Measurements from ENCODE around the gene BTG3.

The BTG3 gene

DNA sequence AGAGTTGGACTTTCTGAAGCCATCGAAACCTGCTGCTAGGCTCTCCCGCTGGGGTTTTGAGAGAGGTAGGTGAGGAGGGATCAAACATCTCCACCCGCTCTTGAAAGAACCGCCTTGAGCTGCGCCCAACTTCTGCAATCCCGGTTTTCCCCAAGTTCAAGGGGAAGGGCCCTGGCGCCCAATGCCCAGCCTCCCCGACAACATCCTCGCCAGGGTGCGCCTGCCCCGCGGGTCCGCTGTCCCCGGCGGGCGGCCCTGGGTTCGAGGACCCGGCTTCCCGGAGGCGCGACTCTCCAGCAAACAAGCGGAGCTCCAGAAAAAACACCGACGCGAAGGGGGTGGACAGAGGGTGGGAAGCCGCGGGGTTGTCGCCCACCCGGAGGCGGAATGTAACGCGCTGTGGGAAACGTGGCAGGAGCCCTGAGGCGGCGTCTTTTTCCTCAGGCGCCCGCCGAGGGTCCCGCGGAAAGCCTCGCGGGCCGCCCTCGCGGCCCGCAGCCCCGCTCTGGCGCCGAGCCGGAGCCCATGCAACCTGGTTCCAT is 607 bp downstream of the BTG3 start:
- peak in 2 of 3 experiments; percentile 3 to 9 for DNase-seq
- no peaks in the 10 kb centered on the region for H3K9me3 Mint-ChIP-seq
- no peaks in the 10 kb centered on the region for H3K27me3 Mint-ChIP-seq
- H3K4me1 Mint-ChIP-seq (ENCODE audit: low read depth in 2 of 2): peaks cover 17 to 23% of the 10 kb centered on the region in 2 donors
- peak overlapping the region; percentile 91 to 93 for H3K4me3 Mint-ChIP-seq
- no peak for ATAC-seq (replicated peaks)
- peaks cover 30% of the 10 kb centered on the region for H3K36me3 Mint-ChIP-seq (ENCODE audit: insufficient read depth)
- peak overlapping the region; percentile 97 to 99 for H3K27ac Mint-ChIP-seq

DNA sequence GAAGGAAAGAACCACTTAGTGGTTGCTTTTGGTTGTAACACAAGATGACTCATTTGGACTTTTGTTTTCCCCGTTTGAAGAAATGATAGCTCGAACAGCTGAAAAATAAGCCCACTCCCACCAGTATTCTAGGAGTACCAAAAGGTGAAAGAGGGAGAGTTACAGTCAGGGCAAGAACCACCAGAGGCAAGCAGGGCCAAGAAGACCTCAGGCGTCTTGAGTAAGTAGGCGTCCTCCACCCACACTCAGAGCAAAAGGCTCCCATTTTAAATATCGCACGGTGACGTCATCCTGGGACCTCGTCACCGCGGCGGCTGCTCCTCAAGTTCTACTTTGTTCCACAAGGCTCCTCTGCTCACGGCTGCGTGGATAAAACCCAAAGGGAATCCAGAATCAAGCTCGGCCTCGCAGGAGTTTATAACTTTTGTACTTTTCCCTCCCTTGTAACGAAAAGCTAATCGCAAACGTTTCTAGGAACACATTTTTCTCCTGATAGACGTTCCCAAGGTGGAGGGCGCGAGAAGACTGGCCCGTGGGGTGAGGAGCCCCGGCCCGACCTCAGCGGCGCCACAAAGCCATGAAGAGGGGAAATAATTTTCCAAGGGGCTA is 1.2 kb downstream of the BTG3 start:
- Mint-ChIP-seq H3K27me3 (no peaks in the 10 kb centered on the region), H3K4me1 (ENCODE audit: low read depth in 2 of 2) (peaks cover 19 to 23% of the 10 kb centered on the region in 2 donors)
- ATAC-seq (replicated peaks): peak; percentile 68

DNA sequence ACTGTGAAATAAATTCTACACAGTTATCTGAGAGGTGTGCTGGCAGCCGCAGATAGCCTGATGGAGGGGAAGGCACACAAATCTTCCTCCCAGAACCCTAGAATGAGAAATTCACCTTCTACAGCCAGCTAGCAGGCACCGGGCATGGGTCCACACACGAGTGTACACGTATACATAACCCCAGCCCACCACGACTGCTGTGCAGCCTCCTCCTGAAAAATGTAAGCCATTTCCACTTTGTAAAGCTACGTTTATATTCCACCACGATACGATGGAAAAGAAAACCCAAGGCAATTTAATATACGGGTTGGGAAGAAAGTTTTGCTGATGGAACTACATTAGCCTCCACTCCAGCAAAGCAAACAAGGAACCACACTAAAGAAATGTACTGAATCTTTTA is 1.8 kb downstream of the BTG3 start:
- no peak for DNase-seq
- Mint-ChIP-seq H3K27me3 (no peaks in the 10 kb centered on the region), H3K36me3 (ENCODE audit: insufficient read depth) (peaks cover 32% of the 10 kb centered on the region), H3K4me3 (peak overlapping the region; percentile 91 to 93), H3K9me3 (no peaks in the 10 kb centered on the region), H3K4me1 (ENCODE audit: low read depth in 2 of 2) (peaks cover 19 to 23% of the 10 kb centered on the region in 2 donors), H3K27ac (peak overlapping the region; percentile 97 to 99)
- no peak for ATAC-seq (replicated peaks)

More for the DNA sequence above, 1.2 kb downstream of the BTG3 start:
- Mint-ChIP-seq H3K36me3 (ENCODE audit: insufficient read depth) (peaks cover 32% of the 10 kb centered on the region), H3K27ac (peak overlapping the region; percentile 97 to 99), H3K9me3 (no peaks in the 10 kb centered on the region), H3K4me3 (peak overlapping the region; percentile 91 to 93)
- DNase-seq: peak; percentile 74 to 82 (median 75)

DNA sequence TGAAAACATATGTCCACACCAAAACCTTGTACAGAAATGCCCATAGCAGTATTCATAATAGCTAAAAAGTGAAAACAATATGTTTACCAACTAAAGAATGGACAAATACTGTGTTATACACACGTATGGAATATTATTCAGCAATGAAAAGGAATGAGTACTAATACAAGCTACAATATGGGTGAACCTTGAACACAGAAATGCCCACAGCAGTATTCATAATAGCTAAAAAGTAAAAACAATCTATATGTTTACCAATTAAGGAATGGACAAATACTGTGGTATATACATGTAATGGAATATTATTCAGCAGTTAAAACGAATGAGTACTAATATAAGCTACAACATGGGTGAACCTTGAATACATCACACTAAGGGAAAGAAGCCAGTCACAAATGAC is 3.0 kb downstream of the BTG3 start:
- peak overlapping the region in 1 of 2 donors; percentile 97 for H3K27ac Mint-ChIP-seq
- no peak for ATAC-seq (replicated peaks)
- H3K36me3 Mint-ChIP-seq (ENCODE audit: insufficient read depth): peaks cover 32% of the 10 kb centered on the region
- no peak for DNase-seq
- H3K4me1 Mint-ChIP-seq (ENCODE audit: low read depth in 2 of 2): peaks cover 19 to 23% of the 10 kb centered on the region in 2 donors
- H3K4me3 Mint-ChIP-seq: peak overlapping the region; percentile 30 to 36
- no peaks in the 10 kb centered on the region for H3K27me3 Mint-ChIP-seq
- H3K9me3 Mint-ChIP-seq: no peaks in the 10 kb centered on the region

DNA sequence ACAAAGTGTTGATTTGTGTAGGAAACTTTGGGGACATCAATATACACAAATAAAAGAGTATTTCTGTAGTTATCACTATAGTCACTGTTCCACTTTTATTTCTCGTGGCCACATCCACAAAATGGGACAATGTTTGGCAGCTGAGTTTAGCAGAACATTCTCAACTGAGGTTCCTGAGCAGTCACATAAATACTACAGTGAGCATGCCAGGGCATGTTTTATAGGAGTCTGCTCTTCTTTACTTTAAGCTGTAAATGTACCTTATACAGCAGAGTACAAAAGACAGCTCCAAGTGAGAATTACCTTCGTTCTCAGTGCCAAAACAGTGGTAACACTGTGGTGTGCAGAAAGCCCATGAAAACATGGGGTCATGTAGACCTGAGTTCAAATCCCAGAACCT is 5.0 kb downstream of the BTG3 start:
- DNase-seq: no peak
- Mint-ChIP-seq H3K4me1 (ENCODE audit: low read depth in 2 of 2) (peaks cover 19 to 36% of the 10 kb centered on the region in 2 donors), H3K27me3 (no peaks in the 10 kb centered on the region), H3K4me3 (no peak overlapping the region), H3K9me3 (no peaks in the 10 kb centered on the region), H3K27ac (no peak overlapping the region), H3K36me3 (ENCODE audit: insufficient read depth) (peaks cover 46% of the 10 kb centered on the region)
- no peak for ATAC-seq (replicated peaks)

DNA sequence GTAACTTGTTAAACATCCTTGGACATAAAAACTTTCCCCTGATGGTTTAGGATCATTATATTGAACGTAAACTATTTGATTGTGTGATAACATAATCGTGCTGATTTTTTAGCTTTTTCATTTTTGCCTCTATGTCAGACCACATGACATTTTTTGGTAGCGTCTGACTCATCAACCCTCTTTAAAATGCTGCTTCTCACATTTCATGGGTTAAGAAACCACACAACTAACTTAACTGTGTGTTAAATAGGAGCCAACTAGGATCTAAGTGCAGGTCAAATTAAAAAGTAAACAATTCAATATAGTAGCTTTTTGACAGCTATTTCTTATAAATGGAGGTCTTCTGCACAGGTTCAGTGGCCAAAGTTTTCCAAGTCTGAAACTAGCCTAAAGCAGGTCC is 9.8 kb downstream of the BTG3 start:
- Mint-ChIP-seq H3K27me3 (no peaks in the 10 kb centered on the region), H3K4me3 (no peak overlapping the region), H3K9me3 (no peaks in the 10 kb centered on the region), H3K36me3 (ENCODE audit: insufficient read depth) (peaks cover 54% of the 10 kb centered on the region), H3K4me1 (ENCODE audit: low read depth in 2 of 2) (peaks cover 7 to 20% of the 10 kb centered on the region in 2 donors), H3K27ac (no peak overlapping the region)
- DNase-seq (no peak), ATAC-seq (replicated peaks) (peak; percentile 31)

DNA sequence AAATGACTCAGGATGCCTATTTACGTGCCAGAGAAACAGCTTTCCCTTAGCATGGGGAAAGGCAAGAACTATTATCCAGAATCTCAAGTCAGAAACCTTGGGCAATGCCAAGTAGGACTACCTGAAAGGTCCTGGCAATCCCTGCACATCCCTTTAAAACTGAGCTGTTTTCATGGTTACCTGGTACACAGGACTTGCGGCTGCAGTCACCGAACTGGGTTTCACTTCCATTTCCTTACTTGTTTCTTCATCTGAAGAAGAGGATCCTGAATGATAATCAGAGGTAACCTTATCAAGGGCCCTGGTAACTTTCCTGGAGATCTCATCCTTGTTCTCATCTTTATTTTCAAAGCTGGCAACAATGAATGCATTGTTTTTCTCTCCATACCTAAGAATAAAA is 14.3 kb downstream of the BTG3 start:
- Mint-ChIP-seq H3K27me3 (no peaks in the 10 kb centered on the region), H3K36me3 (ENCODE audit: insufficient read depth) (peaks cover 78% of the 10 kb centered on the region), H3K4me1 (ENCODE audit: low read depth in 2 of 2) (peaks cover 2 to 13% of the 10 kb centered on the region in 2 donors), H3K9me3 (no peaks in the 10 kb centered on the region), H3K4me3 (no peak overlapping the region), H3K27ac (peak overlapping the region in 1 of 2 donors; percentile 19)
- DNase-seq (no peak), ATAC-seq (replicated peaks) (no peak)

DNA sequence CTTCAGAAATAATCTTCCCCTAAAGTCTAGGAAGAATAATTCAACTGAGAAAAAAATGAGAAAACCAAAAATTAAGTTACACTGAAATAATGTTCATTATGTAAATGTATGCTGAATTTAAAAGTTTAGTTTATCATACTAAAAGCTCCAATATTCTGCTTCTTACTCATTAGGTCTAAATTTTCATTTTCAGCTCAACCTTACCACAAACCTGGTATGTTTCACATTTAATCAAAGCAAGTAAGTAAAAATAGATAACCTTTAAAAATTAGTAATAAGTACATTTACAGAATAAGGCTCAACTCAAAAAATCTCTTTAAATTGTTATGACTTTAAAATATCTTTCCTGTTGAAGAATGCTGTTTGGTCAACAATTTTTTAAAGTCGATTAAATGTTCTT is 15.0 kb downstream of the BTG3 start:
- Mint-ChIP-seq H3K36me3 (ENCODE audit: insufficient read depth) (peaks cover 78% of the 10 kb centered on the region), H3K4me3 (no peak overlapping the region), H3K4me1 (ENCODE audit: low read depth in 2 of 2) (peaks cover 0 to 6% of the 10 kb centered on the region in 2 donors), H3K27ac (no peak overlapping the region), H3K9me3 (no peaks in the 10 kb centered on the region), H3K27me3 (no peaks in the 10 kb centered on the region)
- no peak for ATAC-seq (replicated peaks)
- DNase-seq: no peak

DNA sequence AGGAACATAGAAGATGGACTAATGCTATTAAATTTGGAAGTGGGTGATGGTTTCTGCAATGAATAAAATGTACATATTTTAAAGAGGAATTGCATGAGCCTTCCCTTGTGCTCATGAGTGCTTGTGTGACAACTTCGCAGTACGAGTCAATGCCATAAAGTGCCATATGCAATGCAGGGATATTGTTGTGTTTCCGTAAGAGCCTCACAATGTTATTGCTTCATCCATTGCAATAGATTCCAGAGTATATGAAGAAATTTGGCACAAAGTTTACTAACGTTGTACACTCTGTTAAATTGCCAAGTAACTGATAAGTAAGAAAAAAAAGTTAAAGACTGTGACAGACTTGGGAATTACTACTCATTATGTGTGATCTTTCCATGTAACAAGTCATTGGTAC is 22.3 kb downstream of the BTG3 start:
- Mint-ChIP-seq H3K27me3 (no peaks in the 10 kb centered on the region), H3K27ac (no peak overlapping the region), H3K4me3 (no peak overlapping the region), H3K36me3 (ENCODE audit: insufficient read depth) (peaks cover 30% of the 10 kb centered on the region), H3K4me1 (ENCODE audit: low read depth in 2 of 2) (no peaks in the 10 kb centered on the region), H3K9me3 (no peaks in the 10 kb centered on the region)
- ATAC-seq (replicated peaks) (no peak), DNase-seq (no peak)

DNA sequence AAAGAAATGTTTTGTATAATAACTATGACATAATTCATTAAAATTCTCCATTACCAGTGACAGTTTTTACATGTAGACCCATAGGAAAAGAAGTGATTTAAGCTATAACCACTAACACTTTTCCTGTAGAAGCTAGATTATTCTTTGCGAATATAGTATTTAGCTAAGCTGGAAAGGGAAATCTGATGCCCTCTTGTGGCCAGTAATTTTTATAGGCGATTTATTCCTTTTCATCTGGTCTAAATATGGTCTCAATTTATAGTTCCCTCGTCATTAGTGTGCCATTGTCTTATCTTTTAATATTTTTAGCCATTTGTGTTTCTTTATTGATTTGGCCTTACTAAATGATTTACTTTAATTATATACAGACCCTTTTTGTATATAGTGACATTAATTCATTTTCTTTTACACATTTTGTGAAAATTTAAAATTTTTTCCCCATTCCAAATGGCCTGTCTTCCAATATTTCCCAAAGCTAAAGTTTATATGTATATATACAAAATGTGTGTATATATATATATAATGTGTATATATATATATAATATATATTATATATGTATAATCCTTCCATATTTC is 26.7 kb downstream of the BTG3 start:
- H3K4me3 Mint-ChIP-seq: no peak overlapping the region
- no peaks in the 10 kb centered on the region for H3K36me3 Mint-ChIP-seq (ENCODE audit: insufficient read depth)
- no peak overlapping the region for H3K27ac Mint-ChIP-seq
- H3K27me3 Mint-ChIP-seq: peaks cover 0 to 9% of the 10 kb centered on the region in 2 donors
- no peaks in the 10 kb centered on the region for H3K4me1 Mint-ChIP-seq (ENCODE audit: low read depth in 2 of 2)
- H3K9me3 Mint-ChIP-seq: no peaks in the 10 kb centered on the region
- DNase-seq (peak in 1 of 3 experiments; percentile 9), ATAC-seq (replicated peaks) (peak; percentile 61)

DNA sequence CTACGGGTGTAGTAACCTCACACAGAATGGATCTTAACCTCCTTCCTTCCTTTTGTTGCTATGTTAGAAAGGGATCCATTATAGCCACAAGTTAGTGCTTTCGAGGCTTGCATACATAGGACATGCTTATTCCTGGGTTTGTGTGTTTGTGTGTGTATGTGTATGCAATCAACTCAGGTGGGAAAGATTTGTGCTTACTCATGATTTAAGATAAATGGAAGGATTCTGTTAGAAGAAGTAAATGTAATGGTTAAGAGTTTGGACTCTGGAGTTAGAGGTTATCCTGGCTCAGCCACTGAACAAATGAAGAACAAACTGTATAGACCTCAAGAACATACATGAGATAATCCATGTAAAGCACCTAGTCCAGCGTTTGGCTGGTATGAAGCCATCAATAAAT is 28.8 kb downstream of the BTG3 start:
- no peak overlapping the region for H3K4me3 Mint-ChIP-seq
- DNase-seq (no peak), ATAC-seq (replicated peaks) (no peak)
- H3K27ac Mint-ChIP-seq: no peak overlapping the region
- no peaks in the 10 kb centered on the region for H3K9me3 Mint-ChIP-seq
- H3K4me1 Mint-ChIP-seq (ENCODE audit: low read depth in 2 of 2): no peaks in the 10 kb centered on the region
- peaks cover 6 to 9% of the 10 kb centered on the region in 2 donors for H3K27me3 Mint-ChIP-seq
- no peaks in the 10 kb centered on the region for H3K36me3 Mint-ChIP-seq (ENCODE audit: insufficient read depth)

DNA sequence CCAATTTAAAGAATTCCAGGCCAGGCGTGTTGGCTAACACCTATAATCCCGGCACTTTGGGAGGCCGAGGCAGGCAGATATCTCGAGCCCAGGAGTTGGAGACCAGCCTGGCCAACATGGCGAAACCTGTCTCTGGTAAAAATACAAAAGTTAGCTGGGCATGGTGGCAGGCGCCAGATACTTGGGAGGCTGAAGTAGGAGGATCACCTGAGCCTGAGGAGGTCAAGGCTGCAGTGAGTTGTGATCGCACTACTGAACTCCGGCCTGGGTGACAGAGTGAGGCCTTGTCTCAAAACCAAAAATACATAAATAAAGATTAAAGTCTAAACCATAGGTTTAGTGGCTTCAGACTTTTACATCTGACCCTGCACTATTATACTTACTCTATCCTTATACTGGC is 32.4 kb downstream of the BTG3 start:
- Mint-ChIP-seq H3K27ac (no peak overlapping the region), H3K4me1 (ENCODE audit: low read depth in 2 of 2) (no peaks in the 10 kb centered on the region), H3K4me3 (no peak overlapping the region)

DNA sequence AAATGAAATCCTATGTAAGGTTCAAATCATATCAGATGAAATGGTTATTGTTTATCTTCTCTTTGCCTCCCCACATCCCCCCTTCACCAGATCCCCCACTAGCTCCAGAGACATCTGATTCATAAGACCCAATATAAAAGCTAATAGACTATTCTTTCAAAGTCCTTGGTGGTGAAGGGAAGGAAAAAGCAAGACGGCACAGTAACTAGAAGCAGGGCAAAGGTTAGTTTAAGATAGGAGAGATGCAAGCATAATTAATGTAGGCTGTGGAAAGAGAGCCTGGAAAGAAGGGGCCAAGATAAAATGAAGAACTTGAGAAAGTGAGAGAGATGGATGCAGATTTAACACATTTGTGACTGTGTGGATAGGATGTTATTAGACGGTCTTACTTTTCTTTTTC is 33.8 kb downstream of the BTG3 start:
- Mint-ChIP-seq H3K4me1 (ENCODE audit: low read depth in 2 of 2) (no peaks in the 10 kb centered on the region), H3K9me3 (no peaks in the 10 kb centered on the region), H3K27me3 (peaks cover 17 to 26% of the 10 kb centered on the region in 2 donors), H3K27ac (no peak overlapping the region), H3K4me3 (no peak overlapping the region), H3K36me3 (ENCODE audit: insufficient read depth) (no peaks in the 10 kb centered on the region)
- DNase-seq: no peak
- no peak for ATAC-seq (replicated peaks)

More for the DNA sequence above, 32.4 kb downstream of the BTG3 start:
- Mint-ChIP-seq H3K27me3 (peaks cover 9 to 17% of the 10 kb centered on the region in 2 donors), H3K36me3 (ENCODE audit: insufficient read depth) (no peaks in the 10 kb centered on the region), H3K9me3 (no peaks in the 10 kb centered on the region)
- ATAC-seq (replicated peaks) (no peak), DNase-seq (no peak)

DNA sequence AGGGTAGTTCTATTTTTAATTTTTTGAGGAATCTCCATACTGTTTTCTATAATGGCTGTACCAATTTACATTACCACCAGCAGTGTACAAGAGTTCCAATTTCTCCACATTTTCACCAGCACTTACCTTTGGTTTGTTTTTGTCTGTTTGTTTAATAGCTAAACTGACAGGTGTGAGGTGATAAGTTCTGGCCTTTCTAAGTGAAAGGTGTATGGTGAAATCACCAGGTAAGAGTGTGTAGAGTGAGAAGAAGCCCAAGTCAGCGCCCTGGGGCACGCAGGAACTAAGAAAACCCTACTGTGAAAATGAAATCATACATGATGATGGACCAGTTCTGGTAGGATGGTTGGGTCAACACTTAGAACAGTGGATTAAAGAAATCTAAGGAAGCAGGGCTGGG is 34.5 kb downstream of the BTG3 start:
- ATAC-seq (replicated peaks): no peak
- no peak for DNase-seq
- no peak overlapping the region for H3K27ac Mint-ChIP-seq
- no peaks in the 10 kb centered on the region for H3K36me3 Mint-ChIP-seq (ENCODE audit: insufficient read depth)
- peaks cover 17 to 28% of the 10 kb centered on the region in 2 donors for H3K27me3 Mint-ChIP-seq
- no peaks in the 10 kb centered on the region for H3K4me1 Mint-ChIP-seq (ENCODE audit: low read depth in 2 of 2)
- no peak overlapping the region for H3K4me3 Mint-ChIP-seq
- H3K9me3 Mint-ChIP-seq: no peaks in the 10 kb centered on the region
